ENCODE data around the gene CENPW.

Gene CENPW

GRCh38 chr6:126381498-126381897, 41.6 kb downstream of the CENPW start:
- H3K4me3 ChIP-seq (ENCODE audit: low read depth in 1 of 2, low read length in 2 of 2): no peak overlapping the region
- H3K4me2 ChIP-seq (ENCODE audit: insufficient read depth, low read length): no peak overlapping the region
- H4K20me1 ChIP-seq (ENCODE audit: insufficient read depth, low read length): no peaks in the 10 kb centered on the region
- no peaks in the 10 kb centered on the region for H3K36me3 ChIP-seq (ENCODE audit: insufficient read depth, low read length)
- no peak for DNase-seq
- H2AFZ ChIP-seq (ENCODE audit: low read depth, low read length): no peak overlapping the region
- ATAC-seq (ENCODE audit: insufficient read depth, low read depth): no peak
- no peaks in the 10 kb centered on the region for H3K27me3 ChIP-seq (ENCODE audit: insufficient read depth, low read length, poor library complexity)
- no peak overlapping the region for H3K9ac ChIP-seq (ENCODE audit: low read depth, low read length)
- peaks cover 4% of the 10 kb centered on the region for H3K9me3 ChIP-seq (ENCODE audit: insufficient read depth, low read length, severe bottlenecking)
- TF ChIP-seq CTCF (IDR thresholded peaks at IDR 0.05; ENCODE audit: borderline replicate concordance, extremely low read depth, low read length, poor library complexity, severe bottlenecking) (no peak), EZH2 (IDR thresholded peaks at IDR 0.05; ENCODE audit: borderline replicate concordance, low read depth, low read length, severe bottlenecking) (no peak)
- H3K79me2 ChIP-seq (ENCODE audit: insufficient read depth, low read length): no peaks in the 10 kb centered on the region
- H3K27ac ChIP-seq (ENCODE audit: low read length): no peak overlapping the region
- no peaks in the 10 kb centered on the region for H3K4me1 ChIP-seq (ENCODE audit: insufficient read depth, low read length)

GRCh38 chr6:126383203-126383602, 43.3 kb downstream of the CENPW start:
- H3K4me3 ChIP-seq (ENCODE audit: low read depth in 1 of 2, low read length in 2 of 2): no peak overlapping the region
- no peak overlapping the region for H3K9ac ChIP-seq (ENCODE audit: low read depth, low read length)
- no peak overlapping the region for H2AFZ ChIP-seq (ENCODE audit: low read depth, low read length)
- DNase-seq: no peak
- H3K79me2 ChIP-seq (ENCODE audit: insufficient read depth, low read length): no peaks in the 10 kb centered on the region
- no peaks in the 10 kb centered on the region for H4K20me1 ChIP-seq (ENCODE audit: insufficient read depth, low read length)
- no peak for ATAC-seq (ENCODE audit: insufficient read depth, low read depth)
- H3K4me2 ChIP-seq (ENCODE audit: insufficient read depth, low read length): no peak overlapping the region
- H3K36me3 ChIP-seq (ENCODE audit: insufficient read depth, low read length): no peaks in the 10 kb centered on the region
- no peaks in the 10 kb centered on the region for H3K4me1 ChIP-seq (ENCODE audit: insufficient read depth, low read length)
- H3K27me3 ChIP-seq (ENCODE audit: insufficient read depth, low read length, poor library complexity): no peaks in the 10 kb centered on the region
- TF ChIP-seq CTCF (IDR thresholded peaks at IDR 0.05; ENCODE audit: borderline replicate concordance, extremely low read depth, low read length, poor library complexity, severe bottlenecking): no peak
- no peak overlapping the region for H3K27ac ChIP-seq (ENCODE audit: low read length)
- H3K9me3 ChIP-seq (ENCODE audit: insufficient read depth, low read length, severe bottlenecking): peaks cover 4% of the 10 kb centered on the region

- Histone ChIP-seq H3K9me3 (ENCODE audit: insufficient read depth, low read length, severe bottlenecking) (peaks cover 4% of the 10 kb centered on the region), H3K36me3 (ENCODE audit: insufficient read depth, low read length) (no peaks in the 10 kb centered on the region), H4K20me1 (ENCODE audit: insufficient read depth, low read length) (no peaks in the 10 kb centered on the region), H3K27me3 (ENCODE audit: insufficient read depth, low read length, poor library complexity) (no peaks in the 10 kb centered on the region), H3K4me1 (ENCODE audit: insufficient read depth, low read length) (no peaks in the 10 kb centered on the region), H3K79me2 (ENCODE audit: insufficient read depth, low read length) (no peaks in the 10 kb centered on the region), H3K27ac (ENCODE audit: low read length) (no peak overlapping the region), H3K9ac (ENCODE audit: low read depth, low read length) (no peak overlapping the region), H2AFZ (ENCODE audit: low read depth, low read length) (no peak overlapping the region), H3K4me2 (ENCODE audit: insufficient read depth, low read length) (no peak overlapping the region), H3K4me3 (ENCODE audit: low read depth in 1 of 2, low read length in 2 of 2) (no peak overlapping the region)
- DNase-seq (no peak), ATAC-seq (ENCODE audit: insufficient read depth, low read depth) (no peak)
- no peak for TF ChIP-seq EZH2 (IDR thresholded peaks at IDR 0.05; ENCODE audit: borderline replicate concordance, low read depth, low read length, severe bottlenecking)
- TF ChIP-seq CTCF (IDR thresholded peaks at IDR 0.05; ENCODE audit: borderline replicate concordance, extremely low read depth, low read length, poor library complexity, severe bottlenecking): no peak
These were observed 45.6 kb downstream of the CENPW start for GRCh38 chr6:126385536-126385935.

GRCh38 chr6:126388104-126388598, 48.2 kb downstream of the CENPW start:
- no peak for TF ChIP-seq EZH2 (IDR thresholded peaks at IDR 0.05; ENCODE audit: borderline replicate concordance, low read depth, low read length, severe bottlenecking)
- no peak for TF ChIP-seq CTCF (IDR thresholded peaks at IDR 0.05; ENCODE audit: borderline replicate concordance, extremely low read depth, low read length, poor library complexity, severe bottlenecking)
- ATAC-seq (ENCODE audit: insufficient read depth, low read depth): no peak
- H2AFZ ChIP-seq (ENCODE audit: low read depth, low read length): no peak overlapping the region

More at GRCh38 chr6:126388104-126388598, 48.2 kb downstream of the CENPW start:
- Histone ChIP-seq H4K20me1 (ENCODE audit: insufficient read depth, low read length) (no peaks in the 10 kb centered on the region), H3K27me3 (ENCODE audit: insufficient read depth, low read length, poor library complexity) (no peaks in the 10 kb centered on the region), H3K4me3 (ENCODE audit: low read depth in 1 of 2, low read length in 2 of 2) (no peak overlapping the region), H3K9me3 (ENCODE audit: insufficient read depth, low read length, severe bottlenecking) (no peaks in the 10 kb centered on the region), H3K36me3 (ENCODE audit: insufficient read depth, low read length) (no peaks in the 10 kb centered on the region), H3K4me1 (ENCODE audit: insufficient read depth, low read length) (no peaks in the 10 kb centered on the region), H3K9ac (ENCODE audit: low read depth, low read length) (no peak overlapping the region), H3K27ac (ENCODE audit: low read length) (no peak overlapping the region), H3K79me2 (ENCODE audit: insufficient read depth, low read length) (no peaks in the 10 kb centered on the region), H3K4me2 (ENCODE audit: insufficient read depth, low read length) (no peak overlapping the region)
- DNase-seq: no peak

Data from DND-41 (cell line).